NCI-H1092 treated with DMSO at 0.1 percent for 48 hours (cell line): ENCODE results near the gene KIF5A.
A peak's percentile ranks its signal among the peaks of the same experiment; 100 is the strongest.

Source experiments
- DNase-seq: peaks from one replicate; lab custom pipeline; 2025; lab: John Stamatoyannopoulos, UW

KIF5A gene

GRCh38 chr12:57632073-57632957, 82.5 kb downstream of the KIF5A start:
- DNase-seq = peak; percentile 13

GRCh38 chr12:57632958-57633840, 83.4 kb downstream of the KIF5A start, which contains the start of gene B4GALNT1:
Gene B4GALNT1, minus strand, starts transcription at chr12:57633201. Its CDS starts 1,069 bp downstream, at chr12:57632132.
- DNase-seq = peak; percentile 67
